Mesodermal cell (in vitro differentiated cells): Measurements from ENCODE around the gene TSPAN18.
A peak's percentile ranks its signal among the peaks of the same experiment; 100 is the strongest.

Source experiments
- H3K27ac ChIP-seq: 2 replicates; pipeline ENCODE4 v1.7.0; 2013; ENCODE audit warnings: mild to moderate bottlenecking, low read depth, low read length, moderate library complexity; ENCODE audit not compliant: severe bottlenecking
- H3K36me3 ChIP-seq: 2 replicates; pipeline ENCODE4 v1.7.1; 2013; ENCODE audit warnings: mild to moderate bottlenecking, low read length, moderate library complexity; ENCODE audit not compliant: control insufficient read depth, insufficient read depth
- H3K4me1 ChIP-seq: one replicate; pipeline ENCODE4 v1.7.1; 2013; ENCODE audit warnings: mild to moderate bottlenecking, low read length; ENCODE audit not compliant: insufficient read depth, control insufficient read depth, poor library complexity, severe bottlenecking
- H3K4me3 ChIP-seq: 2 replicates; pipeline ENCODE4 v1.7.0; 2013; ENCODE audit warnings: low read length, control low read depth, mild to moderate bottlenecking; ENCODE audit not compliant: insufficient read depth, poor library complexity, severe bottlenecking; ENCODE audit errors: extremely low read depth
- H3K9me3 ChIP-seq: 2 replicates; pipeline ENCODE4 v1.7.1; 2013; ENCODE audit warnings: mild to moderate bottlenecking, low read length, moderate library complexity; ENCODE audit not compliant: control insufficient read depth
- whole genome bisulfite sequencing, 2 experiments: methylation state at CpG; one replicate each; pipeline ENCODE4 v1.1.5; 2013; ENCODE audit warnings: missing lambda C conversion rate in 2 of 2; ENCODE audit not compliant: insufficient coverage in 2 of 2; 5-methylcytosine and 5-hydroxymethylcytosine counted together

Gene TSPAN18

DNA sequence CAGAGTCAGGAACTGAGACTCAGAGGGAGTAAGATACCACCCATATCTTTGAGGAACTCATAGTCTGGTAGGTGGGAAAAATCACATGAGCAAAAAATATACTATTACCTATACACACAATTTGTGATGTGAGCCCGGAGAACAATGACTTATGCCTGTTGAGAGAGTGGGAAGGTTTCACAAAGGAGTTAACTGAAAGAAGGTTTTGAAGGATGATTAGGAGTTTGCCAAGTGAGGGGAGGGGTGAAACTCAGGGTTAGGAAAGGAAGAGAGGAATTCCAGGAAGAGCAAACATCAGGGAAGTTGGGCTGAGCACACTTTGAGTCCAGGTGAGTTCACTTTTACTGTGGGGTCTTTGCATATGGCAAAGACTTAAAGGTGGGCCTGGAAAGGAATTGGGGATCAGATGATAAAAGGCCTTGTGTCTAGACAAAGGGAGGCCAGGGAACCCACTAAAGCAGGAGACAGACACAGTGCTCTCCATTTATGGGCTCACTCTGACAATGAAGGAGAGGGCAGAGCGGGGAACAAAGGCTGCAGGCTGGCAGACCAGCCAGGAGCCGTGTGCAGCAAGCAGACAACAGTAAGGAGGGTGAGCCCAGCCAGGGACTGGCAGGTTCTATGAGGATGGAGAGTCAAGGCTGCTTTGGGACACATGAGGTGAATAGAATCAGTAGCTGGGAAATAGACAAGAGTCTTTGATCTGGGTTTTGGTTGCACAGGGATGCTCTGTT is 33.1 kb downstream of the TSPAN18 start:
- no peak overlapping the region for H3K4me3 ChIP-seq
- peaks cover 10% of the 10 kb centered on the region for H3K36me3 ChIP-seq
- WGBS, 2 experiments: 72 to 85% methylated on average over 2 to 3 of the region's 3 CpGs
- H3K9me3 ChIP-seq: peaks cover 14% of the 10 kb centered on the region
- H3K4me1 ChIP-seq: peaks cover 27% of the 10 kb centered on the region
- H3K27ac ChIP-seq: no peak overlapping the region

DNA sequence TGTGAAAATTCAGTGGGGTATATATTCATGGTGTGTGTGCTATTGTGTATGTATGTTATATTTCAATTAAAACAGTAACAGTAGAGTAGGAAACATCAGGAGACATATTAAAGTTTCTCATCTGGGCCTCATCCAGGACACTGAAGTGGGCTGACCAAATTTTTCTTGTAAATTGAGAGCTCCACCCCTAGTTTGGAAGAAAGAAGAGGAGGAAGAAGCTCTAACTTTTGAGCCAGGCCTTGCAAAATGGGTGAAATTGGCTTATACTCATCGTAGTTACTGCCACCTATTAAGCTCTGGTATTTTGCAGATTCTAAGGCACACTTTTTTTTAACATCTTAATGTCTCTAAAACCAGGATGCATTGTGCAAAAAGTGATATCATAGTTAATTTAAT is 33.7 kb downstream of the TSPAN18 start:
- 83% methylated on average over 1 of the region's 1 CpG; no CpG with 5 or more reads in 1 of the 2 experiments for WGBS, 2 experiments
- peak overlapping the region; percentile 89 for H3K27ac ChIP-seq
- H3K4me3 ChIP-seq: no peak overlapping the region
- H3K9me3 ChIP-seq: peaks cover 14% of the 10 kb centered on the region
- peaks cover 27% of the 10 kb centered on the region for H3K4me1 ChIP-seq
- H3K36me3 ChIP-seq: peaks cover 15% of the 10 kb centered on the region

DNA sequence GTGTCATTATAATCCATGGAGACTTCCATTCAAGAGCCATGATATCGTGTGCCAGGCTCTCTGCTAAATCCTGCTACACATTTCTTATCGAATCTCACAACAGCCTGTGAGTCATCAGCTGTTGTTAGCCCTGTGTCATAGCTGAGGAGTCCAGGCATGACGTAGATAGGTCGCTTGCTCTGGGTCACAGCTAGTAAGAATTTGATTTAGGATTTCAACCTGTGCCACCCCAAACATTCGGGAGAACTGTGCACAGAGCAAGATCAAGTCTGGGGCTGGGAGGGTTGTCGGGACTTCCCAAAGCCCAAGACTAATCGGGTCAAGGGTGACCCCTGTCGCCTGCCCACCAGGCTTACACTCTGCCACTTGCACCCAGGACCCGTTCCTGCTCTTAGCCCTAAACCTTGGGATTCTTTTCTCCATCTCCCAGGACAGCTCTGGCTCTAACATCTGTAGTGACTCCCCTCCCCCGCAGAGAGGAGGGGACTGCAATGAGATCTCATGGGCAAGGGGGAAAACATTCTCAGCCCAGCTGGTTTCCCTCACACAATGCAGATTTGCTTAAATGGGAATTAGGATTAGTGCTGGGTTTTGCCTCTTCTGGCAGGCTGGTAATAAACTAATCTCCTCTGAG is 34.3 kb downstream of the TSPAN18 start:
- Histone ChIP-seq H3K36me3 (peaks cover 17% of the 10 kb centered on the region), H3K9me3 (peaks cover 14% of the 10 kb centered on the region), H3K4me3 (no peak overlapping the region), H3K27ac (peak overlapping the region; percentile 89), H3K4me1 (peaks cover 30% of the 10 kb centered on the region)
- 21 to 31% methylated on average over 6 of the region's 10 CpGs for WGBS, 2 experiments

DNA sequence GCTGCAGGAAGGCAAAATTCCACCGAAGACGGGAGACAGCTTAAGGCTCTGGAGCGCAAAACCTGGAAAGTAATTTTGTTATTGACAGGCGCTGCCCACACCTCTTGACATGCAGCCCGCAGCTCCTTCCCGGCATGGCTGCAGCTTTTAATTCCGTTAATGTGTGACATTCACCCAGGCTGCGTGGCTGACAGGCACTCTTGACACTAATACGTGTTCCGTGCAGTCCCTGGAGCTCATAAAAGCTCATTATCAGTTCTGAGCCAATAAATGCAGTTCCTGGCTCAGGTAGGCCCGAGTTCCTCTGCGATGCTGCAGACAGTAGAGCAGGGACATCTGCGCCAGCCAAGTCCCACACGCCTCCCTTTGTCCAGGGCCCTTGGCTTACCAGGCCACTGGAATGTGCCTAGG is 34.8 kb downstream of the TSPAN18 start:
- Histone ChIP-seq H3K4me1 (peaks cover 36% of the 10 kb centered on the region), H3K4me3 (no peak overlapping the region), H3K36me3 (peaks cover 17% of the 10 kb centered on the region), H3K27ac (peak overlapping the region; percentile 89), H3K9me3 (peaks cover 14% of the 10 kb centered on the region)
- 68 to 71% methylated on average over 13 to 14 of the region's 14 CpGs for WGBS, 2 experiments

GRCh38 chr11:44763121-44763820 is 36.5 kb downstream of the TSPAN18 start:
- H3K27ac ChIP-seq: peak overlapping the region; percentile 75
- no peak overlapping the region for H3K4me3 ChIP-seq
- H3K36me3 ChIP-seq: peaks cover 27% of the 10 kb centered on the region
- H3K4me1 ChIP-seq: peaks cover 41% of the 10 kb centered on the region
- H3K9me3 ChIP-seq: peaks cover 4% of the 10 kb centered on the region
- 69 to 88% methylated on average over 2 of the region's 5 CpGs for WGBS, 2 experiments

GRCh38 chr11:44764583-44764982 is 37.8 kb downstream of the TSPAN18 start:
- no peak overlapping the region for H3K27ac ChIP-seq
- H3K4me1 ChIP-seq: peaks cover 41% of the 10 kb centered on the region
- H3K9me3 ChIP-seq: no peaks in the 10 kb centered on the region
- 89% methylated on average over 3 of the region's 4 CpGs; no CpG with 5 or more reads in 1 of the 2 experiments for WGBS, 2 experiments
- H3K36me3 ChIP-seq: peaks cover 30% of the 10 kb centered on the region
- H3K4me3 ChIP-seq: no peak overlapping the region

GRCh38 chr11:44765026-44765595 is 38.3 kb downstream of the TSPAN18 start:
- Histone ChIP-seq H3K9me3 (no peaks in the 10 kb centered on the region), H3K4me3 (no peak overlapping the region), H3K4me1 (peaks cover 40% of the 10 kb centered on the region), H3K36me3 (peaks cover 30% of the 10 kb centered on the region), H3K27ac (no peak overlapping the region)
- WGBS, 2 experiments: 100% methylated on average over 5 to 8 of the region's 8 CpGs

- H3K27ac ChIP-seq: peak overlapping the region; percentile 97
- H3K36me3 ChIP-seq: peaks cover 30% of the 10 kb centered on the region
- no peak overlapping the region for H3K4me3 ChIP-seq
- 100% methylated on average over 1 to 3 of the region's 3 CpGs for WGBS, 2 experiments
- no peaks in the 10 kb centered on the region for H3K9me3 ChIP-seq
- peaks cover 35% of the 10 kb centered on the region for H3K4me1 ChIP-seq
Measured at GRCh38 chr11:44765676-44766075, 38.9 kb downstream of the TSPAN18 start.

GRCh38 chr11:44766112-44766971 is 39.6 kb downstream of the TSPAN18 start:
- H3K9me3 ChIP-seq: no peaks in the 10 kb centered on the region
- H3K36me3 ChIP-seq: peaks cover 30% of the 10 kb centered on the region
- 59 to 60% methylated on average over 3 to 5 of the region's 8 CpGs for WGBS, 2 experiments
- H3K4me1 ChIP-seq: peaks cover 28% of the 10 kb centered on the region
- peak overlapping the region; percentile 97 for H3K27ac ChIP-seq
- H3K4me3 ChIP-seq: no peak overlapping the region

- Histone ChIP-seq H3K4me1 (peaks cover 22% of the 10 kb centered on the region), H3K27ac (peak overlapping the region; percentile 97), H3K9me3 (no peaks in the 10 kb centered on the region), H3K4me3 (no peak overlapping the region), H3K36me3 (peaks cover 34% of the 10 kb centered on the region)
Measured at GRCh38 chr11:44766972-44767278, 40.2 kb downstream of the TSPAN18 start.
